Epidermal melanocyte (primary cell): Measurements from ENCODE around the gene CFAP141.
"Not testable (repeated sequence)": the region's sequence is repeated elsewhere in the genome, so short reads cannot be mapped to it uniquely, and the experiment has no call there.

Experiments
- DNase-seq: peaks from one replicate; pipeline ENCODE4 v3.0.0; 2011; ENCODE audit warnings: low spot score; ENCODE audit not compliant: insufficient read length

CFAP141 gene

DNA sequence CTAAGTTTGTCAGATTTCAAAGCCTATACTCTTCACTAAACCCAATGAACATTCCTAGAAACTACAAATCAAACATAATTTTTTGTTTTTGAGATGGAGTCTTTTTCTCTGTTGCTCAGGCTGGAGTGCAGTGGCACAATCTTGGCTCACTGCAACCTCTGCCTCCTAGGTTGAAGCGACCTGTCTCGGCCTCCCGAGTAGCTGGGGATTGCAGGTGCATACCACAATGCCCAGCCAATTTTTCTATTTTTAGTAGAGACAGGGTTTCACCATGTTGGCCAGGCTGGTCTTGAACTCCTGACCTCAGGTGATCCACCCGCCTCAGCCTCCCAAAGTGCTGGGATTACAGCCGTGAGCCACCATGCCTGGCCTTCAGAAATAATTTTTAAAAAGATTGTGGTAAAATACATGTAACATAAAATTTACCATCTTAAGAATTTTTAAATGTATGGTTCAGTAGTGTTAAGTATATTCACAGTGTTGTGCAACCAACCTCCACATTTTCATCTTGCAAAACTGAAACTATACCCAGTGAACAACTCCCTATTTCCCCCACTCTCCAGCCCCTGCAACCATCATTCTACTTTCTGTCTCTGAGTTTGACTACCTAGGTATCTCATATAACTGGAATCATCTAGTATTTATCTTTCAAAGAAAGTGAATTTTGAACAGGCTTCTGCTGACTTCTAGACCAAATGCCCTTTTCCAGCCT is 2.7 kb upstream of the CFAP141 start:
- DNase-seq = no peak

DNA sequence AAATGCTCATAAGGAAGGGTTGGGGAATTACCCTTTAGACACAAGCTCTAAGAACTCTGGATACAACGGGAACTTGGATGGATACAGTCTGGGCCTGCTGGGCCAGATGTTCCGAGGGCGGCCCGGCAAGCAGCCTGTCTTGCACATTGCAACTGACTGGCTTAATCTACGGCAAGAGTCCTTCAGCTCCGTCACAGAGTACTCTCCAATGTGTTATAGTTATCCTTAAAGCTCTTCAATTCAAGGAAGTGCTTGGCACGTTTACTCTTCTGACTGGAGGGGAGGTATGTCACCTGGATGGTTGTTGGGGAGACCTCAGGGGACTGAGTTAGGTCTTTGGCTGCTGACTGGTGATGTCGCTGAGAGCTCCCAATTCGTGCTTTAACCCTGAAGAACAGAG is 1.1 kb upstream of the CFAP141 start:
- DNase-seq = no peak

- not testable (repeated sequence) for DNase-seq
These were observed 355 bp downstream of the CFAP141 start for GRCh38 chr1:154205778-154206177.

DNA sequence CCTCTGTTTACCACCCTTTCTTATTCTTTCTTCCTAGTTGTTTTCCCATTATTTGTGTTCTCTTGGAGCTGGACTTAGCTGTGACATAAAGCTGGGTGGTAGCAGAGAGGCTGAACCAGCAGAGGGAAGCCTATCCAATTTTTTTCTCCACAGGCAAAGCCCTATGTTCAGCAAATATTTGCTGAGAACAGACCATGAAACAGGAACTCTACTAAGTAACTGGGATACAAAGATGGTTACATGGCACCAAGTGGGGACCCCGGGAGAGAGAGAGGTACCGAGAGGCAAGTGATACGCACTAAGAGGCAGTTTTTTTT is 6.6 kb downstream of the CFAP141 start:
- DNase-seq = no peak

DNA sequence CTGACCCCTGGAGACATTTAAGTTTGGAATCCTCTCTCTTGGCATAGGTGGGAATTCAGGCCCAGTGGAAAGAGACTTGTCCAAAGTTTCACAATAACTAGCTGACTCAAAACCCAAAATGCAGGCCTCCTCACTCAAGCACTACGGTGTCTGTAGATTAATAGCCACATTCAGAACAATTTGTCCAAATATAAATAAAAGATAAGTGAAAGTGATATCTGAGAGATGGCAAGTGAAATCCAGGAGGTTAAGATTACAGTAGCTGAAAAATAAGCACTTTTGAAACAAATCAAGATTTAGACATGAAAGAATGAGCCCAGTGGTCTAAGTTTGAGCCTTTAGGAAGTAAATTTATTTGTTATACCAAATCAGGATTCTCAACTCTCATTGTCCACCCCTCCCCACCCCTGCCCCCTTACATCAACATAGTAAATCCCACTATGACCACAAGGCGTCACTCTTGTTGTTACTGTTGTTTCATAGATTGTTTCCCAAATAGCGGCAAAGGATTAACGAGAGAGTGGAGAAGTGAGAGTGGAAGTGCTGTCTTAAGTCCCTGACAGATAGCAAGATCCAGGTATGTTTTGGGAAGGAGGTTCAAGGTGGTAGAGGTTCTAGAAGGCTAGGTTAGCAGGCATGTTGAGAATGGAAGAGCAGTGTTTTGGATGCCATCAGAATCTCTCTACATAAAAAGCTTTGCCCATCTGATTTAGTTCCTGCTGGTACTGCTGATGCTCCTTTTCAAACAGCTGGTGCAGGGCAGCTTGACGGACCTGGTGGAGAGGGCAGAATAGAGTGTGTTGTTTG is 7.2 kb downstream of the CFAP141 start:
- peak; percentile 79 for DNase-seq

GRCh38 chr1:154193821-154194220 is 12.3 kb downstream of the CFAP141 start:
- DNase-seq = no peak

GRCh38 chr1:154192476-154192875 is 13.7 kb downstream of the CFAP141 start:
- no peak for DNase-seq

DNA sequence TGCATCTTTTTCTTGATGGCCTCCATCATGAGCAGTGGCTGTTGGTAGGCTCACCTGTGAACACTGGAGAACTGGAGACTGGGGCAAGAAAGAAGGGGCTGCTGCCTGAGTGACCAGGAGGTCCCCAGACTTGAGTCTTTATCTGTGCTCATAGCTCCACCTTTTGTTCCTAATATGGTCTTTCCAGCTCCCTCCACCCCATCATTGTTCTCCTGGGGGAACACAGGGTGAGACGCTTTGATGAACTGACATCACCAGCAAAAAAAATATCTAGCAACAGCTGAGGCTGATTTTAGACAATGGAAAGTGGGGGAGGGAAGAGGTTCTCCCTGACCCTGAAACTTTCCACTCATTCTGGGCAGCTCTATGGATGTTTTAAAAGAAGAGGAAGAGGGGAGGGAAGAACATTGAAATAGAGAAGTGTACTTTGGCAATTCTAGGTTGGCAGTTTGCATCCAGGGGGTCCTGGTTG is 14.1 kb downstream of the CFAP141 start, which contains the start of gene TPM3:
TSS of gene TPM3 (minus strand) at position 111 of the 472 bp plus-strand sequence. CDS start at position 29, 82 bp downstream.
- no peak for DNase-seq

DNA sequence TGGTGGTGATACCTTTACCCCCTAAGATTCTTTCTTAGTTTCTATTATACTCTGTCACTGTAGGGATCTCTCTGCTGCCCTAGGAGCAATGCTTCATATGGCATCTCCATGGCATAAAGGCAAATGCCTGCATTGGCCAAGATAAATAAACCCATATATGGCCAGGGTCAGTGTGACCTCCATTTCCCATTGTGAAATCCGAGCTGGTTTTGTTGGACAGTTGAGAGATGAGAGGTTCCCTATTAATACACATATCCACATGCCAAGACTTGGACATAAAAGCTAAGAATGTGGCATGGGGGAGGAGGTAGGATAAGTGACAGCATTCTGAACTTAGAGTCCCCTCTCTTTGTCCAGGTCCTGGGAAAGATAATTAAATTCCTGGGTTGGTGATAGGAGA is 15.6 kb downstream of the CFAP141 start:
- DNase-seq = no peak

GRCh38 chr1:154186852-154187501 is 19.2 kb downstream of the CFAP141 start:
- no peak for DNase-seq

- DNase-seq = no peak
These were observed 20.0 kb downstream of the CFAP141 start for GRCh38 chr1:154186177-154186576.

DNA sequence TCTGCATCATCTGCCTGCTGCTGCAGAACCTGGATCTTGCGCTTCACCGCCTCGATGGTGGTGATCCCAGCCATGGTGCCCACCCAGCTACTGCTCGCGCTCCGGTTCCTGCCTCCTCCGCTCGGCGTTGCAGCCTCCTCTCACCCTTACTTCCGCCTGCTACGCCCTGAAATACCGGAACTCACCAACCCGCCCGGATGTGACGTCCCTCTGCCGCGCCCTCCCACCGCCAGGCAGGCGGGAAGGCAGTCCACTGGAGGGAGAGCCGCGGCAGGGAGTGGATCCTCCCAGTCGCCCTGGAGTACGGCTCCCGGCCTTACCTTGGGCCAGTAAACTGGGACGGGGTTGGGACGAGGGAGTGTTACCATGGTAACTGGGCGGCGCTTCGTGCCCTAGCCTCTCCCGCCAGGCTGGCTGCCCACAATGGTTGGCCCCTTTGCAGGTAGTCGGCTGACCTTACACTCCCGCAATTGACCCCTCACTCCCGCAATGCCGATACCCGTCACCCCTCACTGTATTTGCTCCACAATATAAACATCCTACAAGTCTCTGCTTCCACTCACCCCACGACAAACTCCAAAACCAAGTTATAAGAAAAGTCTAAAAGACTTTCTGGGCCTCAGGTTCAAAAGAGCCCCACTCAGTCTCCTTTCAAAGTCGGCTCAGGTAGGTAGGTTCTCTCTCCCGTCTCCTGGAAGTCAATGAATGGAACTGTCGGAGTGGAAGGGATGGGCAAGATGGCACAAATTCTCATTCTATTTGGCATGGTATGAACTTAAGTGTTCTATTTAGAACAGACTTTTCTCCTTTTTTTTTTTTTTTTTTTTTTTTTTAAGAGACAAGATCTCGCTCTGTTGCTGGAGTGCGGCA is 22.9 kb downstream of the CFAP141 start:
- peak; percentile 98 for DNase-seq

- DNase-seq = peak; percentile 48
These were observed 23.6 kb downstream of the CFAP141 start for GRCh38 chr1:154182344-154183045.

GRCh38 chr1:154181944-154182343 is 24.2 kb downstream of the CFAP141 start:
- no peak for DNase-seq

DNA sequence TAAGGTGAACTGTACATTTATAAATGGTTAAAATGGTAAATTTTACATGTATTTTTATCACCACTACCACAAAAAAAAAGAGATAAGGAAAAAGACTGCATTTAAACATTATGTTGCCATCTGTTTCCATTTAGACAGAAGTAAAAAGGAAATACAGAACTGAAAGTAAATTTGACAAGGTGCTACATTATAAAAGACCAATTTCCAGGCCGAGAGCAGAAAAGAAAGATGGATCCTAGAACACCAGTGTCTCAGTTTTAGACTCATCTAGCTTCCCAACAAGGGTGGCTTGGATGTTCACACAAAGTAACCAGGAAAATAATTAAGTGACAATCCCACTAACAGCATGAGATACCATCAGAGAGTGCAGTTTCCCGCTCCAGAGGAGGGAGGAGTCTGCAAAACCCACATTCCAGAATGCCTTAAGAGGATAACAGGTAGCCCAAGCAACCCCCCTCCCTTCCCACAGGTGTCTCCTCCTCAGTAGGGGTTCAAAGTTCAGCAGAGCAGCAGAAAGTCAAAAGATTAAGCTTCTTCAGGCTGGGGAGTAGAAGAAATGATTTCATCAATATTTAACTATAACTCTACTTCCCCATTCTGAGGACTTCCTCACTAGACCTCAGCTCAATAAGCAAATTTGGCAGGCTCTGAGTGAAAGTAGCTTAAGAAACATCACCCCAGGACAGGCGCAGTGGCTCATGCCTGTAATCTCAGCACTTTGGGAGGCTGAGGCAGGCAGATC is 26.0 kb downstream of the CFAP141 start:
- DNase-seq = no peak

- DNase-seq = no peak
These were observed 27.0 kb downstream of the CFAP141 start for GRCh38 chr1:154178911-154179811.

DNA sequence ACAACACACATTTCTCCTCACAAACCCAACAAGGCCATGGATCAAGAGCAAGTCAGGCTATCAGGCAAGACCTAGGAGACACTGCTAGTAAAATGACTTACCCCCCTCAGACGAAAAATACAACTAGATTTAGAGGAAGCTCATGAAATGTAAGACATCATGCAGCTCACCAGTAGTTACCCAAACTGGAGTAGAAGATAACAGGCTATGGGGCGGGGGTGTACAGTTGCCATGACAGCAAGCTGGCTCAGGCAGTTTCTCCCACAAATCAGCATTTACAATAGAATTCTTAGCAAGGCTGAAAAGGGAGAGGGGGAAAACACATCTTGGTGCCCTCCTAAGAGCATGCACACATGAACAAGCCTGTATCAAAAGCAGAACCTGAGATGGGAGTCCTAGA is 28.1 kb downstream of the CFAP141 start:
- DNase-seq = no peak

DNA sequence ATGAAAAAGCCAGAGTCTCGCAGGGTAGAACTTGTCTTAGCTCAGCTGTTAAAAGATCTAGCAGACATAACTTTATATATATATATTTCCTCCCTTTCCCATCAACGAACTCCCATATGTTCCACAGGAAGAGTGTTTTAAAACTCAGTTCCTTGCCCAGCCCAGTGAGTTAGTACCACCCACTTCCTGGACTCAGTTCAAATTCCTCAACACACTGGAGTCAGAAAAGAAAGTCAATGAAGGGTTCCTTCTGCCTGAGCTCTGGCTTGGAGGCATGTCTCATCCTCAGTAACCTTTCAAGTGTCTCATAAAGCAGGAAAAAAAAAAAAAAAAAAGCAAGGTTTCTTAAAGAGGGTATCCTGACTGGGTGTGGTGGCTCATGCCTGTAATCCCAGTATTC is 29.8 kb downstream of the CFAP141 start:
- DNase-seq = peak; percentile 76

DNA sequence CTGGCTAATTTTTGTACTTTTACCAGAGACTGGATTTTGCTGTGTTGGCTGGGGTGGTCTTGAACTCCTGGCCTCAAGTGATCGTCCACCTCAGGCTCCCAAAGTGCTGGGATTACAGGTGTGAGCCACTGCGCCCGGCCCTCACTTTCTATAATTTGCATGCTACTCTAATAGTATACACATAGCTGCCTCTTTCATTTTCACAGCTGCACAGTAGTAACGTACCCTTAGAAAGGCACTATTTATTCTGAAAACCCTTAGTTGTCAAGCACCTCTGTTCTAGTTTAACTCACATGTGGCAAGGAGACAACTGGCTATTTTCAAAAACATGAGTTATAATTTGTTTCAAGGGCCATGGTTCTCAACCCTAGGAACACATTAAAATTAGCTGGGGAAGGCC is 31.5 kb downstream of the CFAP141 start:
- DNase-seq = no peak
